ENCODE data around the gene PABPC1L.

Gene PABPC1L

DNA sequence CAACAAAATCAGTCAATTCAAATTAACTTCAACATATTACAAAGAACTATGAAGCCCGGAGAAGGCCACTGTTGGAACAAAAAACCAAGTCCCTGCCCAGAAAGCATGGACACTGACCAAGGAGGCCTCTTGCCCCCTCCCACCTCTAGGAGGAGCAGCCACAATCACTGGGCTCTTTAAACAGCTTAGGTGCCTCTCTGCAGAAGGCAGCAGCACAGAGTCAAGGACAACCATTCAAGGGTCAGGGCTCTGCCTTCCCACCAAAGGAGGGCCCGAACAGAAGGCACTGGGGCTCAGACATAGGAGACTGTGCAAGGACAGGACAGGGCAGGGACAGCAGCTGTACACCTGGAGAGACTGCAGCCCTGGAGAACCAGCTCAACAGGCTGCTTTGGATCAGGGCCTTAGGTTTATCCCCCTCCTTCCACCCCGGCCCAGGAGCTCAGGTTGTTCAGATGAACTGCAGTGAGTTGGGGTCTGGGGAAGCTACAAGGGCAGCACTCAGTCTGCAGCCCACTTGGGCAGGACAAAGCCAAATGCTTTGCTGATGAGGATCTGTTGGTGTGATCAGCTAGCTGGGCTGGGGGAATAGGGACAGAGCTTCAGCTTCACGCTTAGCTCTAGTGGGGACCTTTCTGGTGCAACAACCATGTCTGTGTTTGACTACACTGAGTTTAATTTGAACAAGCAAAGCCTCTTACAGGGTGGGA, 32.6 kb downstream of the PABPC1L start:
- DNase-seq (ENCODE audit: low read depth in 3 of 3) = no peak

GRCh38 chr20:44943828-44944227, 34.0 kb downstream of the PABPC1L start:
- no peak for DNase-seq (ENCODE audit: low read depth in 3 of 3)

GRCh38 chr20:44945261-44945660, 35.4 kb downstream of the PABPC1L start:
- DNase-seq (ENCODE audit: low read depth in 3 of 3) = no peak

GRCh38 chr20:44946271-44946852, 36.5 kb downstream of the PABPC1L start:
- DNase-seq (ENCODE audit: low read depth in 3 of 3) = no peak

DNA sequence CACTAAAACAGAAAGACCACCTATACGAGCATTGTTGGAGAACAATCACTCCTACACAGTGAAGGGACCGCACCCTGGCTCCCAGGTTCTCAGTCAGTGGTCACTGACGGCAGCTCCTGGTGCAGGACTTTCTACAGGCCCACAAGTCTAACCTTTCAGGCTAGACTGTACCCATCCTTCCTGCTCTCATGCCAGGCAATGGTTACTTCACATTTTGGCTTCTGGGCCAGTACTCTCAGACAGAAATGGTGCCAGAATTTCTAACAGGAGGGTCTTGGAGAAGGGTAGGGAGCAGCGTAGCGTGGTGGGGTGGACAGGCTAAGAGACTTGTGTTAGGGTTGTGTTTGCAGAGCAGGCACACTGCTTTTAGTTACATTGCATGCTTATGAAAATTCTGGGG, 38.2 kb downstream of the PABPC1L start:
- DNase-seq (ENCODE audit: low read depth in 3 of 3) = no peak

GRCh38 chr20:44948513-44948912, 38.7 kb downstream of the PABPC1L start:
- DNase-seq (ENCODE audit: low read depth in 3 of 3) = no peak

DNA sequence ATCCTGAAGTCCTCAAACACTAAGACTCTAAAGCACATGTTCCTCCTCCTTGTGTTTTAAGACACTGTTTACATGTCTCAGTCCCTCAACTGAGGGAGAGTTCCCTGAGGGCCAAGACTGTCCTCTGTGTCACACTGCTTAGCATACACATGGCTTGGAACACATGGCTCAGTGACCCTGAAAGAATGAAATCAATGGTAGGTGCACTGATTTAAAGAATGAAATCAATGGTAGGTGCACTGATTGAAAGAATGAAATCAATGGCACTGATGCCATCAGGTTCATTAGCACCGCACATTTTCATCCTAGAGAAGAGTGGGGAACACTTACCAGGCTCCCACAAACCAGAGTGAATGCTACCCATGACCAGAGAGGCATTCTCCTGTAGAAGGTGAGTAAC, 40.5 kb downstream of the PABPC1L start:
- DNase-seq (ENCODE audit: low read depth in 3 of 3) = no peak

GRCh38 chr20:44952731-44953130, 42.9 kb downstream of the PABPC1L start:
- DNase-seq (ENCODE audit: low read depth in 3 of 3) = no peak

DNA sequence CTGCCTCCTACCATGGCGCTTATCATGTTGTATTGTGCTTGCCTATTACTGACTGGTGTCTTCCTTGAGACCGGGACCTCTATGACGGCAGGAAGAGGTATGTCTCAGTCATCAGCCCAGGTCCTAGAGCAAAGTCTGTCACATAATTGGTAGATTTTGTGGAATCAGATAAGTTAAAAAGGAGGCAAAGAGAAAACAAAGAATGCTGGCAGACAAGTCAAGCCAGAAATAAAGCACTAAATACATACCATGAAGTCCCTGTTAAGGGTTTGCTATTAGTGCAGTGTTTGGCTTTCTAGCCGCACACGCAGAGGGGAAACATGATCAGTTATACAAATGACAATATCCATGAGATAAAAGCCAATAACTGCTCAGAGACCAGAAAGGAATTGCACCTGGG, 44.4 kb downstream of the PABPC1L start:
- DNase-seq (ENCODE audit: low read depth in 3 of 3) = no peak

GRCh38 chr20:44955270-44955669, 45.4 kb downstream of the PABPC1L start:
- no peak for DNase-seq (ENCODE audit: low read depth in 3 of 3)

DNA sequence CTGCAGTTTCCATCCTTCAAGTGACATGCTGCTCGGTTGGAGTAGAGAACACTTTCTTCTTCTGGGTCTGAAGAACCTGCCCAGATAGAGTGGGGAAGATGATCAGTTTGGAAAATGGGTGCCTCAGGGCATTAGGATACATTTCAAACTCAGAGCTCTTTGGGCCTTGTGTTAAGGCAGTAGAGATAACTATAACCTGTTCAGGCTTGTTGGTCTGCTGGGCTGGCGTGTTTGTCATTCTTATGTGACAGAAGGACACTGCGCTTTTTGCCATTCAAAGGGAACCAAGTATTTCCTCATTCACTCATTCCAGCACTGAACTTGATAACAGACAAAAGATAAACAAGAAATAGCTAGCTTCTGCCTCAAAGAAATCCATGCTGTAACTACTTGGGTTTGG, 46.5 kb downstream of the PABPC1L start:
- DNase-seq (ENCODE audit: low read depth in 3 of 3) = no peak

DNA sequence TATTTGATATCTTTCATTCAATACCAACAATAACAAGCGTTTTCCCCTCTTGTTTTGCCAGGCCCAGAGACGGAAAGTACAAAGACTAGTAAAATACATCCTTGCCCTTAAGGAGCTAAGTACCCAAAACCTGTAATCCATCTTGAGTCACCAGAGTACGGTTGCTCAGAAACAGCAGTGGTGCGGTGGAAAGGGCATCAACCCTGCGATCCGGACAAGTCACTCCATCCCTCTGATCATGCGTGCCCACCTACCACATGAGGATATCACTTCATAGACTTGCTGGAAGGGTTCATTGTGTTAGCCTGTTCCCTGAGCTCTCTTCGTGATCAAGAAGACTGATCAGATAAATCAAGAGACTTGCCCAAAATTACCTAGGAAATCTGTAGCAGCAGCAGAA, 48.4 kb downstream of the PABPC1L start:
- DNase-seq (ENCODE audit: low read depth in 3 of 3) = no peak

GRCh38 chr20:44959082-44959637, 49.3 kb downstream of the PABPC1L start:
- DNase-seq (ENCODE audit: low read depth in 3 of 3) = no peak

- peak; percentile 40 to 69 (median 67) for DNase-seq (ENCODE audit: low read depth in 3 of 3)
Measured at GRCh38 chr20:44959638-44960102, 49.8 kb downstream of the PABPC1L start.

DNA sequence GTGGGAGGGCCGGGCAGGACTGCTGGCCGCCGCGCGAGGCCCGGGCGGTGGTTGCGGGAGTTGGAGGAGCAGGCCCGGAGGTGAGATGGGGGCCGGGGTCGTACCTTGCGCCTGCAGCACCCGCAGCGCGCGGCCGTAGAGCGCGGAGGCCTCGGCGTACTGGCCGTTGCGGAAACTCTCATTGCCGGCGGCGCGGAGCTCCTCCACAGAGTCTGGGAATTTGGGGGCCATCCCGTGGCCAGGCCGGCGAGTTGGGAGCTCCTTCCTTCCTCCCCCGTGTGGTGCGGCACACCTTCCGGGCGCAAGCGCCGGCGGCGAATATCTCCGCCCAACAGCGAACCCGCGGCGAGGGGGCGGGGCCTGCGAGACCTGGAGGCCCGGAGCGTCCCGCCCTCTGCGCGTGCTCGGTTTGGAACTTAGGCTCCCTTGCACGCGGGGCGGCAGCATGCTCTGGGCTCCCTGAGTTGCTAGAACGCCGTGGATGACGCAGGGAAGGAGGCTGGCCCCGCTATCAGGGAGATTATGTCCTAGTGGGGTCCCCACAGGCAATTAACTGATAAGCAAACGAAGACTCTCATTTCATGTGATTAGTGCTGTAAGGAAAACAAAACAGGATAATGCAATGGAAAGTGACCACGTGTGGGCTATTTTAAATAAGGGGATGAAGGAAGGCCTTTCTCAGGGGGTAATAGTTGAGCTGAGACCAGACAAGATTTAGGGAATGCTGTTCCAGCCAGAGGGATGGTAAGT, 50.4 kb downstream of the PABPC1L start, which contains the start of gene TOMM34:
Gene TOMM34, minus strand, starts transcription at position 295 of the 750 bp plus-strand sequence. Its CDS starts 64 bp downstream, at position 231.
- peak; percentile 91 to 97 (median 94) for DNase-seq (ENCODE audit: low read depth in 3 of 3)

DNA sequence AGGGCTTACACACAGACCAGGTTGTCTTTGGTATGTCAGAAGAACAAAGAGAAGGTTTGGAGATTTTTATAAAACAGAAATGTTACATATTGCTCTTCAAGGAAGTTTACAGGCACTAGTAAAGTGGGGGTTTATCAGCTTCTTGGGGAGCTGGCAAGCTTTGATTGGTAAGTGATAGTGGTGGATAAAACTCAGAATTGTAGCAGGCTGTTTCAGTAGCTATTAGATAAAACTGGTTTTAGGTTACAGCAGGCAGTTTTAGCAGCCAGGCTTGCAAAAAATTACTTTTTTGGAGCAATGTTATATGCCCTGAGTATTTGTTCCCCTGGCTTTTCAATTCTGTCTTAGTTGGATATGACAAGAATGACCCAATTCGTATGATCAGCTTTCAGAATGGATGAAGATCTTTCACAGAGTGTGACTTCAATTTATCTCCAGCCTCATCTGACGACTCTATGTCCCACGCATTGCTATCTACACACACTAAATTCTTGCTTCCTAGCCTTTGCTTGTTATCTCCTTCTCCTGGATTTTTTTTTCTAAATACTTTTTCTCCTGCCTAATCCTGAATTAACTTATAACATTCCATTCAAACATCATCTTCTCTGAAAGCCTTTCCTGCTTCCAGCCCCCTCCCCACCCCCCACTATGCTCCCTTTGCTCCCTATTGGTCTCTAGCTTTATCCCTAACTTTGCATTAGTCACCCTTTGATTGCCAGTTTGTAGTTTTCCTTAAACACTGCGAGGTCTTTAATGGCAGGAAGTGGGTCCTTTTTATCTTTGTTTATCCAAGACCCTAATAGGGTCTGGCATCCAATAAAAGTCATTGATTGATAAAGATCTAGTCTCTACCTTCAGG, 51.4 kb downstream of the PABPC1L start:
- DNase-seq (ENCODE audit: low read depth in 3 of 3) = no peak

- DNase-seq (ENCODE audit: low read depth in 3 of 3) = no peak
Measured at GRCh38 chr20:44961870-44962267, 52.0 kb downstream of the PABPC1L start.

- DNase-seq (ENCODE audit: low read depth in 3 of 3) = no peak
Measured at GRCh38 chr20:44962483-44962882, 52.6 kb downstream of the PABPC1L start.

- DNase-seq (ENCODE audit: low read depth in 3 of 3) = no peak
Measured at GRCh38 chr20:44963325-44964215, 53.7 kb downstream of the PABPC1L start.

- no peak for DNase-seq (ENCODE audit: low read depth in 3 of 3)
Measured at GRCh38 chr20:44965651-44966029, 55.8 kb downstream of the PABPC1L start.
